ENCODE results near the gene SPRY4. TPM values are rescaled to one million over a fixed set of nuclear protein-coding genes. Genes with fewer than 3 reads are reported as not detected.

The SPRY4 gene
- total and polyA plus RNA-seq, 2 of the 8 experiments (the other 6 are each of a cell fraction or from before 2014, with no cell fraction given), result 59.1 to 113 TPM

DNA sequence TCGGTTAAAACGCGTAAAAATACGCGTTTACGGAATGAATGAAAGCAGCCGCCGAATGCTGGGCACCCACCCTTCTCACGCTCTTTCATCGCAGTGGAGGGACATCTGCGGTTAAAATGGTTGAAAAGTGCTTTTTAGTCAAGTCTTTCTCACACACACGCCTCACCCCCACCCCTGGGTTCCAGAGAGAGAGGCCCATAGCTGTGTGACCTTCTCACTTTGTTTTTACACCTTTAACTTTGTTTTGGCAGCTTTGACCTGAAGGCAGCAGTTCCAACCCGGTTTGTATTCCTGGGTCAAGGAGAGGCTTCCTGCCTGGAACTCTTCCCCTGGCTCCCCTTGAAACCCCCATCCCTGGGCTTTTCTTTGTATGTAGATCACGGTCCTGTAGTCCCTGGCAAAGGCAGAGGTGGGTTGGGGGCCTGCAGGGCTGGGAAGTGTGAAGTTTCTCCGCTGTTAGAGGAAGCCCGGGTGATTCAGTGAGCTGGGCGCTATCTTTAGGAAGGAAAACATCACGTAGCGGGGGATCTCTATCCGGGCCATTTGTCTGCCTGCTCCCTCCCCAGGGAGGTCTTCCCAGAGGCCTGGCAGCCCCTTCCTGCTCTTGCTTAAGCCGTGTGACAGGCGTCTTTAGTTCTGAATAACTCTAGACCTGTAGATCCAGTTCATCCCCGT lies 29.6 kb downstream of the SPRY4 start (continued):
- 0 out of 2 replicates have a peak, but pooled peaks have one; percentile 35 for TF ChIP-seq ATF2 (IDR thresholded peaks at IDR 0.05; ENCODE audit: low read length)
- no peak for TF ChIP-seq BCL11A (IDR thresholded peaks at IDR 0.05; ENCODE audit: low read depth in 2 of 2, low read length in 2 of 2)

Data from H1 (cell line).